CD4-positive, alpha-beta T cell treated with Interferon gamma for 1 hour (primary cell): Measurements from ENCODE around the gene HSPA9.

ENCODE experiments used
- DNase-seq: peaks from one replicate; pipeline ENCODE4 v3.0.0-alpha.2; 2020

HSPA9 gene

GRCh38 chr5:138594305-138595058, 19.3 kb upstream of the HSPA9 start:
- DNase-seq = no peak

- DNase-seq = no peak
Observed at GRCh38 chr5:138588013-138588788, 13.0 kb upstream of the HSPA9 start.

GRCh38 chr5:138585157-138585556, 10.0 kb upstream of the HSPA9 start:
- DNase-seq = no peak

- DNase-seq = no peak
Observed at GRCh38 chr5:138583984-138584637, 8.9 kb upstream of the HSPA9 start.

GRCh38 chr5:138582959-138583358, 7.8 kb upstream of the HSPA9 start:
- no peak for DNase-seq

GRCh38 chr5:138580777-138581176, 5.6 kb upstream of the HSPA9 start:
- no peak for DNase-seq

GRCh38 chr5:138580001-138580400, 4.8 kb upstream of the HSPA9 start:
- DNase-seq = no peak

- no peak for DNase-seq
Observed at GRCh38 chr5:138579517-138579863, 4.3 kb upstream of the HSPA9 start.

- no peak for DNase-seq
Observed at GRCh38 chr5:138577452-138577851, 2.3 kb upstream of the HSPA9 start.

- no peak for DNase-seq
Observed at GRCh38 chr5:138574744-138575193, 432 bp downstream of the HSPA9 start.

GRCh38 chr5:138573949-138574670, 1.1 kb downstream of the HSPA9 start:
- DNase-seq = no peak

- DNase-seq = no peak
Observed at GRCh38 chr5:138573223-138573622, 2.0 kb downstream of the HSPA9 start.

- DNase-seq = no peak
Observed at GRCh38 chr5:138570871-138571270, 4.3 kb downstream of the HSPA9 start.

GRCh38 chr5:138569782-138570181, 5.4 kb downstream of the HSPA9 start:
- DNase-seq = no peak

- DNase-seq = no peak
Observed at GRCh38 chr5:138568061-138568824, 7.0 kb downstream of the HSPA9 start.

GRCh38 chr5:138566792-138567191, 8.4 kb downstream of the HSPA9 start:
- no peak for DNase-seq

- DNase-seq = peak; percentile 53
Observed at GRCh38 chr5:138565100-138565821, 9.9 kb downstream of the HSPA9 start.

GRCh38 chr5:138564242-138564641, 11.0 kb downstream of the HSPA9 start:
- DNase-seq = no peak

- DNase-seq = no peak
Observed at GRCh38 chr5:138563340-138564118, 11.7 kb downstream of the HSPA9 start.

- no peak for DNase-seq
Observed at GRCh38 chr5:138560971-138561370, 14.2 kb downstream of the HSPA9 start.

GRCh38 chr5:138559937-138560336, 15.3 kb downstream of the HSPA9 start:
- DNase-seq = no peak
